Right lung (tissue), 5 donors: ENCODE data around the gene ITPK1. TPM values are rescaled to one million over a fixed set of nuclear protein-coding genes. Genes with fewer than 3 reads are reported as not detected.
"Not testable (repeated sequence)": the region's sequence is repeated elsewhere in the genome, so short reads cannot be mapped to it uniquely, and the experiment has no call there.

Experiments
- DNase-seq, 2 donors: peaks; one replicate each; pipeline ENCODE4 v3.0.0-alpha.2; 2013
- polyA plus RNA-seq, 5 donors: library from polyadenylated mRNA; unstranded; fragments of 120-200 nt; gene quantifications; one replicate each; pipeline versions ENCODE4 v1.2.1 to v1.2.3, GENCODE V29; 2013; ENCODE audit warnings: inconsistent platforms in 1 of 5, low replicate concordance in 1 of 5; ENCODE audit not compliant: insufficient read length in 5 of 5, insufficient read depth in 1 of 5

Gene ITPK1
- polyA plus RNA-seq, 5 donors, result 17.4 to 26.1 (median 19.9) TPM

GRCh38 chr14:93132472-93133065 is 16.8 kb upstream of the ITPK1 start:
- DNase-seq, result no peak

DNA sequence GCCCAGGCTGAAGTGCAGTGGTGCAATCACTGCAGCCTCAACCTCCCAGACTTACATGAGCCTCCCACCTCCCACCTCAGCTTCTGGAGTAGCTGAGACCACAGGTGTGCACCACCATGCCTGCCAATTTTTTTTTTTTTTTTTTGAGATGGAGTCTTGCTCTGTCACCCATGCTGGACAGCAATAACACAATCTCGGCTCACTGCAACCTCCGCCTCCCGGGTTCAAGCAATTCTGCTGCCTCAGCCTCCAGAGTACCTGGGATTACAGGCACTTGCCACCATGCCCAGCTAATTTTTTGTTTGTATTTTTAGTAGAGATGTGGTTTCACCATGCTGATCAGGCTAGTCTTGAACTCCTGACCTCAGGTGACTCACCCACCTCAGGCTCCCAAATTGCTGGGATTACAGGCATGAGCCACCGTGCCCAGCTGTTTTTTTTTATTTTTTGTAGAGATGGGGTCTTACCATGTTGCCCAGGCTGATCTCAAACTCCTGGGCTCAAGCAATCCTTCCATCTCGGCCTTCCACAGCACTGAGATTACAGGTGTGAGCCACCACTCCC is 15.6 kb upstream of the ITPK1 start:
- not testable (repeated sequence) for DNase-seq

DNA sequence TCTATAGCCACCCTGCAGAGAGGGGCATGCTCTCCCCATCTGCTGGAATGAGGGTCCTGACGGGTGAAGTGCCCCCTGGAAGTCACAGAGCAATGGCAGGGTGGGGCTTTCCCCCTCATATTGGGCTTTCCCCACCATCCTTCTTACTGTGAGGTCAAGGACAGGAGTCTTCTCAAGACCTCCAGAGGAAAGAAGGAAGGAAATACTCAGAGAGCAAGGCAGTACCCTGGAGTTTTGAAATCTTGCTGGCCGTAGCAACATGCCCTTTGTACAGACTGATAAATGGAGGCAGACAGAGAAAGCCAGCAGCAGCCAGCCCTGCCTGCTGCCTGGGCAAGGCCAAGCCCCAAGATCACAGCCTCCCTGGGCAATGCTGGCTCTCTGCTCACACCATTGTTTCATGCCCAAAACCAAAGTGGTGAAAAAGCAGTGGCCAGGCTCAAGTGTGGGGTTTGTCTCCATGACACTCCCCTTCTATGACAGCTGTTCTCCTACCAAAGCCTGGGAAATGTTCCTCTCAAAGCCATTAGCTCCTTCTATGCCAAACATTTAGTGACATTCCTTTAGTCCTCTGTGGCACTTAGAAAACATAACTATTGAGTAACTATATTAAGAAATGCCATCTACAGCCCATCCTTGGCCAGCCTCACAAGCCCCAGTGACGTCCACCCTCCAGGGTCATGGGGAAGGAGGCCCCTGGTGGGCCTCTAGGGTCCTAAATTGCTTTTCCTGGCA is 13.2 kb upstream of the ITPK1 start:
- DNase-seq, result no peak

DNA sequence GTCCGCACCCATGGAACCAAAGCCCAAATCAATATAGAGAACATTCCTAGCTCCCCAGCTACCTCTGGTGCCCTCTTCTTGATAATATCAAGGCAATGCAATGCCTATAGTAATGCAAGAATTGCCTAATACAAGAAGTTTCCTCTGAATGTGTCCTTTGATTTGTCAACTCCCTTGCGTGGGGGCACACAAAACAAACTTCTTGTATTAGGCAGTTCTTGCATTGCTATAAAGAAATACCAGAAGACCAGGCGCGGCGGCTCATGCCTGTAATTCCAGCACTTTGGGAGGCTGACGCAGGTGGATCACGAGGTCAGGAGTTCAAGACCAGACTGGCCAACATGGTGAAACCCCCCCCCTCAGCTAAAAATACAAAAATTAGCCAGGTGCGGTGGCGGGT is 10.4 kb upstream of the ITPK1 start:
- no peak for DNase-seq

DNA sequence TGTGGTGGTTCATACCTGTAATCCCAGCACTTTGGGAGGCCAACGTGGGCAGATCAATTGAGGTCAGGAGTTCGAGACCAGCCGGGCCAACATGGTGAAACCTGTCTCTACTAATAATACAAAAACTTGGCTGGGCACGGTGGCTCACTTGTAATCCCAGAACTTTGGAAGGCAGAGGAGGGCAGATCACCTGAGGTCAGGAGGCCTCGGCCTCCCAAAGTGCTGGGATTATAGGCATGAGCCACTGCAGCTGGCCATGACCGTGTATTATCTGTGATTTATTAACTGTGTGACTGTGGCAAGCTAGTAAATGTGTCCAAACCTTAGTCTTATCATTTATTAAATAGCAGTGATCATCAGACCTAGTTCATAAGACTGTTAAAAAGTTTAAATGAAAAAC is 7.1 kb upstream of the ITPK1 start:
- no peak for DNase-seq

- no peak for DNase-seq
These were observed 5.5 kb upstream of the ITPK1 start for GRCh38 chr14:93121030-93121834.

- no peak for DNase-seq
These were observed 4.8 kb upstream of the ITPK1 start for GRCh38 chr14:93120517-93120916.

- no peak for DNase-seq
These were observed 1.0 kb upstream of the ITPK1 start for GRCh38 chr14:93116676-93117200.

GRCh38 chr14:93115069-93115820 is 480 bp downstream of the ITPK1 start:
- peak; percentile 81 to 87 for DNase-seq

GRCh38 chr14:93114713-93115068 is 1.0 kb downstream of the ITPK1 start:
- DNase-seq, result no peak

GRCh38 chr14:93114068-93114710 is 1.5 kb downstream of the ITPK1 start:
- no peak for DNase-seq

DNA sequence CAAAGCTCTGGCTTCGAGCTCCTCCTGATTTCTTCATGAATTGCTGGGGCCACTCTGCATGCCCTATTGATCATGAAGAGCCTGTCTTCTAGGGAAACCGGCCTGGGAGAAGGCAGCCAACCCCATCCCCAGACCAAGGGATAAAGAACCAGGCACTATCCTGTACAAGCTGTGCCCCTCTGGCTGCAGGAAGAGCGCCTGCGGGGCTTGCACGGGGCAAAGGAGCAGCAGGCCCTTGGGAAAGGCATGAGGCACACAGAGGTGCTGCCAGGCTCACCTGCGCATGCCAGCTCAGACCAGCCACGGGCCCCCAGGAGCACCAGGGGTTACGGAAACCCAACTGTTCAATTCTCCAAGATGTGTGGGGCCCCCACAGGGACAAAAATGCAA is 2.1 kb downstream of the ITPK1 start:
- no peak for DNase-seq

GRCh38 chr14:93112891-93113677 is 2.6 kb downstream of the ITPK1 start:
- DNase-seq, result peak; percentile 62 to 76

DNA sequence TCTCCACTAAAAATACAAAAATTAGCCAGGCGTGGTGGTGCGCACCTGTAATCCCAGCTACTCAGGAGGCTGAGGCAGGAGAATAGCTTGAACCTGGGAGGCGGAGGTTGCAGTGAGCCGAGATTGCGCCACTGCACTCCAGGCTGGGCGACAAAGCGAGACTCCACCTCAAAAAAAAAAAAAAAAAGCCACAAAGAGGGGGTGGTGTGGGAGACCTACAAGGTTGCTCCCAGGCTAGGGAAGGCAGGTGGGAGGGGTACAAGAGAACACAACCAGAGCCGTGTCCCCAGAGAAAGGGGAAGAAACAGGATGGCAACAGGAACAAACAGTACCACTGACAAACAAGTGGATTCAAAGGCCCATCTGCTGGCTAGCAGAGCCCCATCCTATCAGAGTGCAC is 4.2 kb downstream of the ITPK1 start:
- DNase-seq, result not testable (repeated sequence)

- no peak for DNase-seq
These were observed 4.8 kb downstream of the ITPK1 start for GRCh38 chr14:93110856-93111419.

DNA sequence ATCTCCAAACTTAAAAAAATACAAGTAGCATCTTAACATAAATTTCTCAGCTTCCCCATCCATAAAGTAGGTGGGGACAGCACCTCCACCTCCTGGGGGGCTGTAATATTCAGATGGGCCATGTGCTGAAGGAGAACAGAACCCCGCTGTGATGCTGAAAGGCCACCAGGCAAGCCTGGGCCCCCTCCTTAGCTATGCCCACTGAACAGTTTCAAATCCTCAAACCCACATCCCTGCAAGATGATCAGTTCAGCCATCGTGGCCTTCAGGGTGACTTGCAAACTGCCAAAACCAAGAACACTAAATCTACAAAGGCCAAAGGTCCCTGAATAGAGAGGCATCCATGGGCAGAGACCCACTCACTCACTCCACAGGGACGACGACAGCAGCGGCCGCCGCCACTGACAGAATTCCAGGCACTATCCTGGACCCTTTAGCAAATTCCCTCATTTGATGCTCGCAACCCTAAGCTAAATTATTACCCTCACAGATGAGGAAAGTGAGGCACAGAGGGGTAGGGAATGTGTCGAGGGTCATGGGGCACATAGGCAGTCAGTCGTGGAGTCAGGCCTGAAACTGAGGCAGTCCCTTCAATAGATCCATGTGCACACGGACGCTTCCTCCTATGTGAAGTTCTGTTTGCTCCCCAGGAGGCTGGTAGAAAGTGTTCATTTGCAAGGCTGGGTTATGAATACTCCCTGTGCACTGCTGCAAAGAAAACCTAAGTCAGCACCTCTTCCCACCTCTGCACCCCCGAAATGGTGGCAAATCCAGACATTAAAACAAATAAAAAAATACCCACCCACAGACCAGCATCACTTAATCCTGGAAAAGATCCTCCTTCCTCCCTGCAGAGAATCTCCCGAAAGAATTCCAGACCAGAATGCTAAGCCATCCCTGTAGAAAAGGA is 5.9 kb downstream of the ITPK1 start:
- no peak for DNase-seq

DNA sequence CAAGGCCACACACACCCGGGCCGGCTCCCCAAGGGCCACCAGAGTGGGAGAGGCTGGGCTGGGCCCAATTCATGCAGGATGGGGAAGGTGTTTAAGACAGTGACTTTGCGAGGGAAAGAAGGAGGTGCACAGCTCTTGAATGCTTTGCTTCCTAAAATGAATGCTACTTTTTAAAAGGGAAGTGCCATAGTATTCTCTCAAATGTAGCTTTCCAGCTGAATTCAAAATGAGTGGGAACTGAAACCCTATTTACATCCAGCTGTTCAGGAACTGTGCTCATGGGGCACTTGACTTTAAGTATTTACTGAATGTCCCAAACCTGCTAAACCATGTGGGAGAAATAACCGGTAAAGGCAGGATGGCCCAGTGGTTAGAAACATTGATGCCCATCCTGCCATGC is 7.6 kb downstream of the ITPK1 start:
- DNase-seq, result no peak

- DNase-seq, result no peak
These were observed 8.3 kb downstream of the ITPK1 start for GRCh38 chr14:93107453-93107852.
